OCI-LY3 (cell line): ENCODE measurements around the gene GPNMB.

Experiments
- H2AFZ ChIP-seq: fragments of 200-600, 300-600 bp; shearing (Covaris generic); 2 replicates; pipeline ENCODE4 v1.6.0; 2014; ENCODE audit warnings: antibody characterized with exemption, low read depth, low read length
- H3K27ac ChIP-seq: fragments of 200-600, 300-600 bp; sonication (generic); 2 replicates; pipeline ENCODE4 v1.5.1; 2014; ENCODE audit warnings: mild to moderate bottlenecking, low read length, moderate library complexity, mixed read lengths
- H3K27me3 ChIP-seq: fragments of 200-600, 300-600 bp; sonication (generic); 2 replicates; pipeline ENCODE4 v1.6.1; 2014; ENCODE audit warnings: low read depth, low read length, mixed read lengths
- H3K36me3 ChIP-seq: fragments of 200-600, 300-600 bp; sonication (generic); replicated peaks from 2 replicates; pipeline ENCODE3; 2014; ENCODE audit warnings: low read depth, low read length, mixed read lengths
- H3K4me1 ChIP-seq: fragments of 300-600, 200-600 bp; sonication (generic); 2 replicates; pipeline ENCODE4 v1.6.1; 2014; ENCODE audit warnings: low read length, mixed read lengths
- H3K4me2 ChIP-seq: fragments of 200-600, 300-600 bp; sonication (generic); 2 replicates; pipeline ENCODE4 v1.6.1; 2014; ENCODE audit warnings: low read length, mixed read lengths
- H3K4me3 ChIP-seq: fragments of 300-600, 200-600 bp; sonication (generic); 2 replicates; pipeline ENCODE4 v1.5.1; 2014; ENCODE audit warnings: antibody characterized with exemption, mild to moderate bottlenecking, low read length, moderate library complexity
- H3K79me2 ChIP-seq: fragments of 300-600, 200-600 bp; shearing (Covaris generic); 2 replicates; pipeline ENCODE4 v1.6.1; 2014; ENCODE audit warnings: mild to moderate bottlenecking, low read length, mixed read lengths
- H3K9ac ChIP-seq: fragments of 300-600, 200-600 bp; shearing (Covaris generic); 2 replicates; pipeline ENCODE4 v1.6.0; 2014; ENCODE audit warnings: mild to moderate bottlenecking, low read length, moderate library complexity
- H3K9me3 ChIP-seq: fragments of 200-600, 300-600 bp; shearing (Covaris generic); 2 replicates; pipeline ENCODE4 v1.6.1; 2014; ENCODE audit warnings: low read length, mixed read lengths; ENCODE audit not compliant: insufficient read depth
- H4K20me1 ChIP-seq: fragments of 200-600, 300-600 bp; sonication (generic); 2 replicates; pipeline ENCODE4 v1.6.1; 2016; ENCODE audit warnings: low read length, mixed read lengths; ENCODE audit not compliant: insufficient read depth
- CTCF ChIP-seq: fragments of 200-600, 300-600 bp; sonication (generic); IDR thresholded peaks from 2 replicates; pipeline ENCODE4 v1.5.1; 2014; ENCODE audit warnings: antibody characterized with exemption, low read length, low read depth
- EZH2phosphoT487 ChIP-seq: fragments of 200-600 bp; shearing (Covaris generic); IDR thresholded peaks from 2 replicates; pipeline ENCODE4 v1.6.1; 2018; ENCODE audit warnings: antibody characterized with exemption, mixed run types, low read depth

GPNMB gene

DNA sequence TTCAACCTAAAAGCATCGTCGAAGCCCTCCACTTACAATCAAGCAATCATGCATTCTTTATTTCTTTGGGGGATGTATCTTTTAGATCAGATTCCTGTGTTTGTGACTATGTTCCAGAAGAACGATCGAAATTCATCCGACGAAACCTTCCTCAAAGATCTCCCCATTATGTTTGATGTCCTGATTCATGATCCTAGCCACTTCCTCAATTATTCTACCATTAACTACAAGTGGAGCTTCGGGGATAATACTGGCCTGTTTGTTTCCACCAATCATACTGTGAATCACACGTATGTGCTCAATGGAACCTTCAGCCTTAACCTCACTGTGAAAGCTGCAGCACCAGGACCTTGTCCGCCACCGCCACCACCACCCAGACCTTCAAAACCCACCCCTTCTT lies 13.8 kb downstream of the GPNMB start:
- Histone ChIP-seq H3K9ac (no peak overlapping the region), H4K20me1 (no peaks in the 10 kb centered on the region), H2AFZ (no peak overlapping the region), H3K9me3 (no peaks in the 10 kb centered on the region), H3K4me2 (no peak overlapping the region), H3K36me3 (no peaks in the 10 kb centered on the region), H3K27me3 (peaks cover 6% of the 10 kb centered on the region; the same call in 1 of the 2 replicates), H3K79me2 (no peaks in the 10 kb centered on the region), H3K4me1 (peaks cover 5% of the 10 kb centered on the region; the same call in 1 of the 2 replicates), H3K27ac (no peak overlapping the region), H3K4me3 (no peak overlapping the region)
- TF ChIP-seq CTCF = no peak
- no peak for TF ChIP-seq EZH2phosphoT487

DNA sequence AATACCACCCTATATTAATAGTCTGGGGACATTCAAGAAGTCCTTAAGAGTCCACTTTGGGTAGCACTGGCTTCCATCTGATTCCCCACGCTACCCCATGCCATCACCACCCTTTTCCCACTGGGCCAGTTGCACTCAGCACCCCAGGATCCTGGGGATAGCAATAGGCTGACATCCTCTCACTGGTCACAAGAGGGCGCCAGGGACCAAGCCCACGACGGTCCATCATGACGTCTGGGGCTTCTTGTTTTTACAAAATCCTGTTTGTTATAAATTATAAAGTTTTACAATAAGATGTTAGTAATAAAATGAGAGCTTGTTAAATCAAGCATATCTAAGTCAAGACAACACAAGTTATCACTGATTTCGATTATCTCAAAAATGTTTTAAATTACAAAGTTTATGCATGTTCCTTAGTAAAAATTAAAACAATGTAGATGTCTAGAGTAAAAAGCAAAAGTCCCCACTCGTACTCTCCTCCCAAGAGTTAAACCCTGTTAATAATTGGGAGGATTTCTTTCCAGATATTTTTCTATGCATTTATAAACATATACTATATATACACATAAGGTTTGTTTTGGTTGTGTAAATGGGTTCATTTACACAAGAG lies 15.4 kb downstream of the GPNMB start:
- peaks cover 5% of the 10 kb centered on the region; the same call in 1 of the 2 replicates for H3K4me1 ChIP-seq
- H3K27ac ChIP-seq = no peak overlapping the region
- no peaks in the 10 kb centered on the region for H3K79me2 ChIP-seq
- H3K9me3 ChIP-seq = no peaks in the 10 kb centered on the region
- TF ChIP-seq CTCF = peak; percentile 75
- TF ChIP-seq EZH2phosphoT487 = no peak
- H3K36me3 ChIP-seq = no peaks in the 10 kb centered on the region
- H3K4me3 ChIP-seq = peak overlapping the region; percentile 47; the same call in 1 of the 2 replicates
- peak overlapping the region; percentile 76 for H2AFZ ChIP-seq
- H3K9ac ChIP-seq = peak overlapping the region; percentile 20; the same call in 1 of the 2 replicates
- peak overlapping the region; percentile 61 for H3K4me2 ChIP-seq
- no peaks in the 10 kb centered on the region for H4K20me1 ChIP-seq
- H3K27me3 ChIP-seq = no peaks in the 10 kb centered on the region; the same call in 1 of the 2 replicates

GRCh38 chr7:23264916-23265458 lies 18.4 kb downstream of the GPNMB start:
- TF ChIP-seq EZH2phosphoT487 (no peak), CTCF (no peak)
- Histone ChIP-seq H3K9me3 (no peaks in the 10 kb centered on the region), H3K9ac (no peak overlapping the region), H3K79me2 (no peaks in the 10 kb centered on the region), H2AFZ (no peak overlapping the region), H3K27me3 (no peaks in the 10 kb centered on the region), H3K4me3 (no peak overlapping the region), H3K27ac (no peak overlapping the region), H3K36me3 (no peaks in the 10 kb centered on the region), H4K20me1 (no peaks in the 10 kb centered on the region), H3K4me2 (no peak overlapping the region; the same call in 1 of the 2 replicates), H3K4me1 (peaks cover 5% of the 10 kb centered on the region; the same call in 1 of the 2 replicates)

DNA sequence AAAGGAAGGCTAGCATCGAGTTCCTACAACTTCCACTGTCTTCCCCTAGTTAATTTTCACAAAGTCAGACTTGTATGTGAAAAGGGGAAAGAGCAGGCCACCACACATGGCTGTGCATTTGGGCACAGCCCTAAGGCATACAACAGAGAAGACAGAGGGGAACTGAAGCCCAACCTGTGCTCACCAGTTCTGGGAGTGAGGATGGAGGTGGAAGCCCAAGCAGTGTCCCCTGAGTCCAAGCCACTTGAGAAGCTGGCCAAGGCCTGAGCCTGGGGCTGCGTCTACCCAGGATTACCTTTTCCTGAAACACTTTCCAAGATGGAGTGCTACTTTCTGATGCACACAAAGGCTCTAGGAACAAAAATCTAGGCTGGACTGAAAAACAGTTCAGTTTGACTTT lies 20.3 kb downstream of the GPNMB start:
- H3K79me2 ChIP-seq = no peaks in the 10 kb centered on the region
- H2AFZ ChIP-seq = peak overlapping the region; percentile 21; the same call in 1 of the 2 replicates
- no peaks in the 10 kb centered on the region for H4K20me1 ChIP-seq
- no peaks in the 10 kb centered on the region for H3K36me3 ChIP-seq
- H3K9me3 ChIP-seq = no peaks in the 10 kb centered on the region
- no peaks in the 10 kb centered on the region for H3K27me3 ChIP-seq
- H3K4me1 ChIP-seq = peaks cover 5% of the 10 kb centered on the region; the same call in 1 of the 2 replicates
- TF ChIP-seq EZH2phosphoT487 (no peak), CTCF (no peak)
- H3K4me3 ChIP-seq = no peak overlapping the region
- no peak overlapping the region for H3K9ac ChIP-seq
- H3K4me2 ChIP-seq = no peak overlapping the region
- H3K27ac ChIP-seq = no peak overlapping the region
